AG20443 (cell line): ENCODE measurements around the gene VTCN1.
"Not testable (repeated sequence)": the region's sequence is repeated elsewhere in the genome, so short reads cannot be mapped to it uniquely, and the experiment has no call there.

Experiments used
- DNase-seq: peaks from one replicate; pipeline ENCODE4 v3.0.0; 2012; ENCODE audit warnings: low spot score, mixed read lengths

Gene VTCN1

DNA sequence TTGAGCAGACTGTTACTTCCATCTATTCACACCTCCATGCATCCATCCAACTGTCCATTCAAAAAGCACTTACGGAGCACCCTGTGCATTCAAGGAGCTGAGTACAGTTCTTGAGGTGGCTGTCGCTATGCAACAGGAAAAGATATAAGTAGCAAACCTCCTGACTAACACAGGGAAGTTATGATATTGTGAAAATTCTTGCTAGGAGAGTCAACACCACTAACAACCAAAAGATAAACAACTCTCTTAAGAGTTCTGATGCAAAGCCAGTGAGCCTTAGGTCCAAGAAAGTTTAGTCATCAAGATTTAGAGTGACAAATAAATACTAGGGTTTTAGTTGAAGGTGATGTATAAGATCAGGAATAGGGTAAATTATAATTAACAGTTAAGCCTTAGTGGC lies 44.7 kb downstream of the VTCN1 start:
- DNase-seq = peak; percentile 51

- no peak for DNase-seq
These were observed 46.5 kb downstream of the VTCN1 start for GRCh38 chr1:117164209-117164608.

DNA sequence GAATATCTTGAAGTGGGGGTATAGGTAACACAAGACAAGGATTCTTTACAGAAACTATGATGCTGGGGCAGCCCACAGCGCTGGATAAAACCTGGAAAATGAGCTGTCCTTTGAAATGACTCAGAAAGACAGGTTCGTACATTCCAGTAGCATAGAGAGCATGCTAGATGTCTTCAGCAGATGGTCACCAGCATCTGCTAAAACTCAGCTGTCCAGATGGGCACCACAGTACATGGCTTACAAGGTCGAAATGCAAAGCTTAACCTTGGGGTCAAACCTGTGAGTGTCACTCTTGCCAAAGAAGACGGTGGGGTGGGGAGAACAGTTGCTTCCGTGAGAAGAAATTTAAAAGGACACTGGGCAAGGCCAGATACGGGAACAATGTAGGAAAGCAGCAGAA lies 47.9 kb downstream of the VTCN1 start:
- DNase-seq = no peak

DNA sequence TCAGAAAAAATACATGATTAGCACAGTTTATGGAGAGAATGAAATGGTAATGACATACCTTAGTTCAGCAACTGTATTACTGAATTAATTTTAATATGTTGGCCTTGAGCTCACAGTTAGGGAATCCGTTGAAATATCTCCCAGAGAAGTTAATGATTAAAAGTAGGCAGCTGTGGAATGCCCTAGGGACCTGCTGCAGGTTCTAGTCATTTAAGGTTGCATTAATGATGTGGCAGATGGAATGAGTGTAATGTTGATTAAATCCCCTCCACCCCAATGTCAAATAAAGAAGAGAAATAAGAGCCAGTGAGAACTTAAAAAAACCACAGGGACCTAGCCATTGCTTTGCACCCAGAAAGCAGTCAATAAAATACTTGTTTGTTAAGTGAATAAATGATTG lies 48.8 kb downstream of the VTCN1 start:
- DNase-seq = no peak

DNA sequence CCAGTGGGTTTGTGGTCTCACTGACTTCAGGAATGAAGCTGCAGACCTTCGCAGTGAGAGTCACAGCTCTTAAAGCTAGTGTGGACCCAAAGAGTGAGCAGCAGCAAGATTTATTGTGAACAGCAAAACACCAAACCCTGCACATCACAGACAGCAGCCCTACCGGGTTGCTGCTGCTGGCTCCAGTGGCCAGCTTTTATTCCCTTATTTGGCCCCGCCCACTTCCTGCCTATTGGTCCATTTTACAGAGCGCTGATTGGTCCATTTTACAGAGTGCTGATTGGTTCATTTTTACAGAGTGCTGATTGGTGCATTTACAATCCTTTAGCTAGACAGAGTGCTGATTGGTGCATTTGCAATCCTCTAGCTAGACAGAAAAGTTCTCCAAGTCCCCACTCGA lies 59.4 kb downstream of the VTCN1 start:
- not testable (repeated sequence) for DNase-seq

DNA sequence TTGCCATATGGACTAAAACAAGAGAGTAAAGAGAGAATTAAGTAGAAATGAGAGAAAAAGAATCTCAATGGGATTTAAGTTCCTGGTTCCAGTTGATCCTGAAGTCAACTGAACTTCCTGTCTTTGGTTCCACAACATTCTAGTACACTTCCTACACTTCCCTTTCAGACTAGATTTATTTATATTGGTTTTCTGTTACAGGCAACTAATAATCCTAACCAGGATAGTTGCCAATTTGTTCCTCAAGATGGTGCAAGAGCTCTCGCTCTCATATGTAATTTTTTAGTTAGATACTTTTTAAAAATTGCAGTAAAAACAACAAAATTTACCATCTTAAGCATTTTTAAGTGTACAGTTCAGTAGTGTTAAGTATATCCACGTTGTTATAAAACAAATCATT lies 60.4 kb downstream of the VTCN1 start:
- no peak for DNase-seq

DNA sequence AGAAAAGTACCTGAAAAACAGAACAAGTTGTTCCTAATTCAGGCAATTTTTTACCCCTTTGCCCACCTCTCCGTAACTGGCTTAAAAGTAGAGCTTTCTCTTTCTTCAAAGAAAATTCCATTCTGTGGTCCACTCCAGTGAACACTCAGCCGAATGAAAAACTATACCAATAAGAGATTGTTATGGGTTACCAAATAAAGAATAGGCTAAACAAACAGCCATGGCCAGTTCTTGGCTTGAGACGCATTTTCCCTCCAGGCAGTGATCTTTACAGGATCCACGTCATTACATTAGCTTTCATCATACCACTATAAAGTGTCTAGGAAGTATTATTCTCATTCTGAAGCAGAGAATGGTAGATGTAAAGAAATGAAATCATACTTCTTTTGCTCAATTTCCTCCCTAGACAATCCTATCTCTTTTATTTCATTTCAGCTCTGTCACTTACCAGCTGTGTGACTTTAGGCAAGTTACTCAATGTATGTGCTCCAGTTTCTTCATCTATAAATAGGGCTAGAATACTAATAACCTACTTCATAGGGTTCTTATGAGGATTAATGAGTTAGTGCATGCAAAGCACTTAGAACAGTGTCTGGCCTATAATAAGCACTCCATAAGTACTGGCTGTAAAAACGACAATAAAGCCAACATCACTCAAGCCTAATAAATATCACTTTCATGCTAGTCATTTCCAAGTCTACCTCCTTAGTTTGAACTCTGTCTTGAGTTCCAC lies 62.7 kb downstream of the VTCN1 start:
- DNase-seq = no peak

DNA sequence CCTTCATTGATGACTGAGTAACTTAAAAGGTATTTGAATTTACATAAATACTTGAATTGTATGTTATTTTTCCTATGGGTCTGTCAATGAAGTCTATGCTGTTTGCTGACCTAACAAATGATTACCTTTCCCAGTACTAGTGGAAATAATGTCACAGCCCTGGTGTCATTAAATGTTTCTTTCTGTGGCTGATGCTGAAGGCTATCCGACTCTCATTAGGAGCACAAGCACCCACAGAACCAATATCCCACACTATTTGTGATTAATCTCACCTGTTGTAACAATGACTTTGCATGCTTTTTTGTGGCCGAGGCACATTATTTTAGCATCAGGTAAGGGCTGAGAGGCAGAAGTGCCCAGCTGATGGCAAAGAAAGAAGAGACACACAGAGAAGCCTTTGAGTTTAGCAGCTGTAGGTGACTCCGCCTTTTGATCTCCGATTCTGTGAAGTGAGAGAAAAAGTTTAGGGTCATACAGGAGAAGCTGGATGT lies 63.3 kb downstream of the VTCN1 start:
- no peak for DNase-seq

- DNase-seq = peak; percentile 87
These were observed 64.0 kb downstream of the VTCN1 start for GRCh38 chr1:117146575-117147340.

- DNase-seq = no peak
These were observed 64.7 kb downstream of the VTCN1 start for GRCh38 chr1:117146072-117146471.

- no peak for DNase-seq
These were observed 66.9 kb downstream of the VTCN1 start for GRCh38 chr1:117143871-117144270.

DNA sequence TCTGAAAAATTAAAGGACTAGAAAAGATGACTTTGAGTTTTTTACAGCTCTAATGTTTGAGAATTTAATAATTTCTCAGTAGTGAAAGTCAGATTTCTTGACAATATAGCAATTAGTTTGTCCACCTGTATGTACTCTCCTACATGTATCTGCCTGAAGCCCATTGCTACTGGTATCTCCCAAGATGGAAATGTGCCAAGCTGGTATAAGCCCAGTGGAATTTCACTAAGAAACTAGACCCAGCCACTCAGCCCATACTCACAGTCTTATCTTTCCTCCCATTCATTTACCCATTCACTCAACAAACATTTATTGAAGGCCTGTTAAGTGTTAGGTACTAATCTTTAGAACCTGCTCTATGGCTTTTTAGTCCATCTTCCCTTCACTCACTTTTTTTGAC lies 67.6 kb downstream of the VTCN1 start:
- no peak for DNase-seq

DNA sequence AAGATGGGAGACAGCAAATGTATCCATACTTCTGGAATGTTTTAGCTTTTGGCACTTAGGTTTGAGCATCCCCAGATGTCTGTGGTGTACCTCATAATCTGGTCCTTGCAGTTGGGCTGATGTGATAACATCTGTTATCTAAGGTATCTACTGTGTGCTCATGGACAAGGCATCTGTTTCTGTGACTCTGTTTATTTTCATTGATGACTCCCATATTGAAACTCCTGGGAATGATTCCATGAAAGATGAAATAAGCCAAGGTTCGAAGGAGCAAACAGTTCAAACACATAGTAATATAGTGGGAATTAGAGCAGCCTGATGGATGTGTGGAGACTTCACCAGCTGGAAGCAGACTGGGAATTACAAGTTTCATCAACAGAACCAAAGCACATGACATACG lies 68.5 kb downstream of the VTCN1 start:
- DNase-seq = peak; percentile 17

GRCh38 chr1:117138561-117138960 lies 72.2 kb downstream of the VTCN1 start:
- no peak for DNase-seq

DNA sequence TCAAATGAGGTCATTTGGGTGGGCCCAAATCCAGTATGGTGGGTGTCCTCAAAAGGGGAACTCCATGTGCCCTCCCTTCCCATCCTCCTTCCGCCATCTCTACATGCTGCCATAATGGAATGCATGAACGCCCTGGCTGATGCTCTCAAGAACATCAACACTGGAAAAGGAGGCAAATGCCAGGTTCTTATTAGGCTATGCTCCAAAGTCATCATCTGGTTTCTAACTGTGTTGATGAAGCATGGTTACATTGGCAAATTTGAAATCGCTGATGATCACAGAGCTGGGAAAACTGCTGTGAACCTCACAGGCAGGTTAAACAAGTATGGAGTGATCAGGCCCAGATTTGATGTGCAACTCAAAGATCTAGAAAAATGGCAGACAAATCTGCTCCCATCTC lies 72.6 kb downstream of the VTCN1 start:
- DNase-seq = no peak

- no peak for DNase-seq
These were observed 73.4 kb downstream of the VTCN1 start for GRCh38 chr1:117137281-117137855.

GRCh38 chr1:117136749-117137148 lies 74.0 kb downstream of the VTCN1 start:
- DNase-seq = no peak

- DNase-seq = no peak
These were observed 75.4 kb downstream of the VTCN1 start for GRCh38 chr1:117135329-117135728.

GRCh38 chr1:117130526-117130925 lies 80.2 kb downstream of the VTCN1 start:
- DNase-seq = no peak

DNA sequence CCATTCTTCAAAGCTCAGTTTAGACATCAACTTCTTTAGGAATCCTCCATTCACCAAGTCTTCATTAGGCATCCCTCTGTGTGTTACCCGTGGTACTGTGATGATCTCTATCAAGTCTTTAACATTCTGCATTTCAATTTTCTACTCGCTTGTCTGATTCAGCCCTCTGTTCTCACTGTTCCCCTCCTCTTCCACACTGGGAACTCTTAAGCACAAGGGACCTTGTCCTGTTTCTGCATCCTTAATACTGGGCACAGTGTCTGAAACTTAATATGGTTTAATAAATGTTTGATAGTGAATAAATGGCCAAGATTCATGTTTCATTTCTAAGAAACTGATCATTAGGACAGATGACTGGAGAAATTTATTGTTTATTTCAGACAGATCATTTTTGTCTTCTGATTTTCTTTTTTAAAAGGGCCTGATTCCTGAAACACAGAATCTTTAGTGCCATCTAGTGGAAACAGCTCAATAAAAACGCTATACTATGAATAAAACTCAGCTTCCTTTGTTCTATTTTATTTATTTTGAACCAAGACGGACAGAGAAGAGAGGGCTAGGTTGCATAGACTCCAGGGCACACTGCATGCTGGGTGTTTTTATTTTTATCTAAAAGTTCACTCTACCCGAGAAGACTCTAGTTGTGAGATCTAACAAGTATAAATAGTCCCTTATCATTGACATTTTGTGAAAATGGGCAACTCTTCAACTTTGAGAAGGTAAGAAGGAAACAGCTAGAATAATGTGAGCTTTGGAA lies 82.2 kb downstream of the VTCN1 start:
- peak; percentile 56 for DNase-seq

DNA sequence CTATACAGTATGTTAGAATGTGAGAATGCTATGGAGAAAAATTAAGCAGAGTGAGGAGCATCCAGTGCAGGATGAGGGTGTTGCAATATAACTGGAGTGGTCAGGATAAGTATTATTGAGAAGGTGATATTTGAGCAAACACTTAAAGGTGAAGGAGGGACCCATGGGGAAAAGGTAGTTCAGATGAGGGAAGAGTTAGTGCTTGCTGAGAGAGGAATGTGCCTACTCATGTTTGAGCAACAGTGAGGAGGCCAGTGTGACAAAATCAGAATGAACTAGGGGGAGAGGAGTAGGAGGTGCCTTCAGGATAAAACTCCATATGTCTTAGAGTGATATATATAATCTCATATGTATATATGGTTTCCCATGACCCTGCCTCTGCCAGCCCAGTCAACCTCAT lies 82.9 kb downstream of the VTCN1 start:
- peak; percentile 16 for DNase-seq

- no peak for DNase-seq
These were observed 86.1 kb downstream of the VTCN1 start for GRCh38 chr1:117124661-117125060.
